GM12801 (cell line): ENCODE results near the gene PTGER4.

ENCODE experiments used
- CTCF ChIP-seq: IDR thresholded peaks from one replicate; pipeline ENCODE4 v1.5.1; 2011; ENCODE audit warnings: control low read depth; ENCODE audit not compliant: insufficient read length; ENCODE audit errors: extremely low read depth

Gene PTGER4

GRCh38 chr5:40735609-40736008 lies 55.9 kb downstream of the PTGER4 start:
- no peak for TF ChIP-seq CTCF

- TF ChIP-seq CTCF, result no peak
Observed at GRCh38 chr5:40736103-40736875, 56.6 kb downstream of the PTGER4 start.

GRCh38 chr5:40738502-40738901 lies 58.8 kb downstream of the PTGER4 start:
- no peak for TF ChIP-seq CTCF
